ENCODE data around the gene NKX2-3.

The NKX2-3 gene

DNA sequence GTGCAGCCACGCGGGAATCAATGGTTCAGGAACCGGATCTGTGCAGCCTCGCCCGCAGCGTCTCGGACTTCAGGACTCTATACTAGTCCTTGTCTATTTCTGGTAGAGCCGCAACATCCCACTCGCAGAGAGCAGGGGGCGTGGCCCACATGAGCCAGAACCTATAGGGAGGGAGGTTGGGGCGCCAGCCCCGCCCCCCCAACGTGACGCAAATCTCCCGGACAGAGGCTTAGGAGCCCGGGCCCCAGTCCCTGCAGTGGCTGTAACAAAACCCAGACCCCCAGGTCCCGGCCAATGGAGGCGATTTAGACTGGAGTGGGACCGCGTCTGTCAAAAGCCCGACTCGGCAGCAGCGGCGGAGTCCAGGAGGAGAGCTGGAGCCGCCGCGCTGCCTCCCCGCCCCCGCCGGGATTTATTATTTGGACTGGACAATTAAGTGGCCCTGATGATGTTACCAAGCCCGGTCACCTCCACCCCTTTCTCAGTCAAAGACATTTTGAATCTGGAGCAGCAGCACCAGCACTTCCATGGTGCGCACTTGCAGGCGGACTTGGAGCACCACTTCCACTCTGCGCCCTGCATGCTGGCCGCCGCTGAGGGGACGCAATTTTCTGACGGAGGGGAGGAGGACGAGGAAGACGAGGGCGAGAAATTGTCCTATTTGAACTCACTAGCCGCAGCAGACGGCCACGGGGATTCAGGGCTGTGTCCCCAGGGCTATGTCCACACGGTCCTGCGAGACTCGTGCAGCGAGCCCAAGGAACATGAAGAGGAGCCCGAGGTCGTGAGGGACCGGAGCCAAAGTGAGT, at the start of gene NKX2-3:
Gene NKX2-3 (plus strand): TSS at position 256 of the 809 bp plus-strand sequence. CDS start 190 bp downstream, at position 446.
- H3K27ac ChIP-seq: no peak within 1 kb of the TSS
- H3K4me3 ChIP-seq: peak within 1 kb of the TSS in 2 of 7 experiments; percentile 12 to 37

DNA sequence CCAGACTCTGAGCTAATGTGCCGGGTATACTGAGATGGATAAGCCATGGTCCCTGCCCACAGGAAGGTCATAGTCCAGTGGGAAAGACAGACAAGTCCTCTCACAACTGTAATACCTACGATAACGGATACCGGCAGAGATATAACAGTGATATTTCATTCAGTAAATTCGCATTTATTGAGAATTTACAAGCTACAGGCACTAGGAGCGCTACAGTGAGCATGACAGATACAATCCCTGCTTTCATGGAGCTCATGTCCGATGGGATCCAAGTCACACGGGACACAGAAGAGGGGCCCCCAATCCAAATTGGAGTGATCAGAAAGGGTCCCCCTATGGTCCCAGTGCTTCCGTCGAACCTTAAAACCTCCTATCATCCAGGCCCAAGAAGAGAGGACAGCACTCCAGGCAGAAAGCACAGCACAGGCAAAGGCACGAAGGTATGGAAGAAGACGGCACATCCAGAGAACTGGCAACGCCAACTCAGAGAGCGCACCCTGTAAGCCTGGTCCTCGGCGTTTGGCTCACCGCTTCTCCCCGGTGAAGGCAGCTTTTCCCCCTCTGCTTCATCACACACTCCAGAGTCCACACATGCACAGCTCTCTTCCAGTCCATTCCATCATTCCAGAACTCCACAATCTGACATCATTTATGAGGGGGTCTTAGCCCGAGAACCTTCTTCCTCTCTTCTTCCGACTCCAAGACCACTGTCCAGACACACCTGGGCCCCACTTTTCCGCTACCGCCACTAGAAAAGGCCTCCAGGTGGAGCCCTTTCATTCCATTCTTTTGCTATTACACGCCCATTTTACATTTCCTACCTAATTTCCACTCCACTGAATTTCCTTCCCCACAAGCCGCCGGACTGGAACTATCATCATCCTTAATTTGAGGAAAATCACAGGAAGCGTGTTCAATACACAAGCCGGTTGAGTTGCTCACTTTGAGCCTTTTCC, 47.8 kb upstream of the NKX2-3 start:
- H3K4me3 ChIP-seq: no peak overlapping the region
- no peak overlapping the region for H3K27ac ChIP-seq

DNA sequence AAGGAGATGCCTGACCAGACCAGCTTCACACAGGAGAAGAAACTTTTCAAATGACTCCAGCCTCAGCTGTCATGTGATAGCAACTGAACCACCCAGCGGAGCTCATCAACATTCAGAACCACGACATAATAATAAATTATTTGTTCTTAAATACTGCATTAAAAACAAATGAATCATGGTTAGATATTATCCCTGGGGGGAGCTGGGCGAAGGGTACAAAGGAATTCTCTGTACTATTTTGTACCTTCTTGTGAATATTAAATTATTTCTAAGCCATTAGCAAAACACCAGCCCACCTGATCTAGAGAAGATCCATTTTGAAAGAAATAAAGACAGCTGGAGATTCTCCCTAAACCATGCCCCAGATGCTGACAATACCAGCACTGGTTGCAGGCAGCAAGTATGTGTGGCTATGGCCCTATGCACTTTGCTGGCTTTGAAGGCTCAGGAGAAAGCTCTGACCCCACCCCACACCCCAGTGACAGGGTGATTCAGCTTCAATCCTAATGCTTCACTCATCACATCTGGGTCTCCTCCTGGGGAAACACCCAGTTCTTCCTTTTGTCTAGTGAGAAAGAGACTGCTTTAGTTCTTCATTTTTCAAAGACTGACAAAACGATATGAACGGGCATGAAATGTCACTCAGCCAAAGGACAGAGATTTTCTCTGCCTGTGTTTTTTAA, 45.5 kb upstream of the NKX2-3 start:
- no peak overlapping the region for H3K4me3 ChIP-seq
- no peak overlapping the region for H3K27ac ChIP-seq

GRCh38 chr10:99489271-99489670, 43.5 kb upstream of the NKX2-3 start:
- no peak overlapping the region for H3K27ac ChIP-seq
- no peak overlapping the region for H3K4me3 ChIP-seq

DNA sequence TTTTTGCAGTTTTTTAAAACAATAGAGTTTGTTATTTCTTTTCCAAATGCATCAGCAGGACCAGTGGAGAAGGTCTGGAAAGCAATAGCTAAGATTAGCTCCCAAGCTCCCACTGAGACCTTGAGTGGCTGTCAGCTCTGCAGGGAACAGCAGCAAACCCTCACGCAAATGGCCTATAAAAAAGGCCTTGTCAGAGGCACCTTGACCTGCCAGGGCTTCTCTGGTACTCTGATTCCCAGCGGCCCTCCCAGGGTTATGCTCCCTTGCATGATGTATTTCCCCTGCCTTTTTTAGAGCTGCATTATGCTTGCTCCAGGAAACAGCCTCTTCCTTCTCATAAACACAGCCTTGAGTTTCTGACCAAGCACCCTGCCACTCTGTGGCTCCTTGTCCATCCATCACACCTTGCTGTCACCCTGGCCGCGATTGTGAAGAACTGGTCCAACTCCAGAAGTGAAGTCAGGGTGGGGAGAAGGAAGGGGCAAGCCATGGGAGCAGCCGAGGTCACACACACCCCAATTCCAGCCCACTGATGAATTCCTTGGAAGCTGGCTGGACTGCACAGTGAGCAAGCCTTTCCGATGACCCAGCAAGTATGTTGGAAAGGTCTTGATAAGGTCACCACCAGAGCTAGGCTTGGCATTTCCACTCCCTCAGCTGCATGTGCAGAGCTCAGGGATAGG, 35.3 kb upstream of the NKX2-3 start:
- Histone ChIP-seq H3K27ac (no peak overlapping the region), H3K4me3 (no peak overlapping the region)

DNA sequence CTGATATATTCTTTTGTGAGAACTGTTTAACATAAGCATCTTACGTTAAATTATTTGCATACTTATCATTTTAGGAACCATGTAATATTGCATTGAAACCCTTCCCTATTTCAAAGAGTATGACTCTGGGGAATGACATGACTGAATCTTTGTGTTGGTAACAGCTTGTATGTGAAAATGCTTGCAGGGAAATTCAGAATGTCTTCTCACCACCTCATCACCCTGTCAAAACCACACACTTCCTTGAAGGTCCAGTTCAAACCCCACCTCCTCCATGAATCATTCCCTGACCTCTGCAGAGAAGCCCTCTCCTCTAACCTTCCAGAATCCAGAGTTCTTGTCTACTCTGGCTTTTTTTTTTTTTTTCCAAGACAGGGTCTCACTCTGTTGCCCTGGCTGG, 26.3 kb upstream of the NKX2-3 start:
- Histone ChIP-seq H3K27ac (no peak overlapping the region), H3K4me3 (no peak overlapping the region)

GRCh38 chr10:99507265-99507664, 25.5 kb upstream of the NKX2-3 start:
- Histone ChIP-seq H3K27ac (no peak overlapping the region), H3K4me3 (no peak overlapping the region)

DNA sequence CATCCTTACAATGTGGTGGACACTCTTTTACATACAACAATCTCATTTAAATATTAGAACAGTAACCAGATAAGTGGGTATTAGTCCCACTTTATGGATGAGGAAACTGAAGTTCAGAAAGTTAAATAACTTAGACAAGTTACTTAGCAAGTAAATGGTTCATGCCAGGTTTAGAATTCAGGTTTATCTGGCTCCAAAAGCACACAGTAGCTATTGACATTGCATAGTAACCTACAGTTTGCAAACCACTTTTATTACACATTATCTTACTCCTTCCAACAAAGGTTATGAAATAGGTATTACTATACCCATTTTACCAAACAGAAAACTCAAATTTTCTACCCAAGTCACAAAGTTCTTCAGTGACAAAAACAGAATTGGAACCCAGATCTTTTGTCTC, 19.7 kb upstream of the NKX2-3 start:
- Histone ChIP-seq H3K4me3 (no peak overlapping the region), H3K27ac (no peak overlapping the region)

- H3K4me3 ChIP-seq: no peak overlapping the region
- H3K27ac ChIP-seq: no peak overlapping the region
These were observed 13.1 kb upstream of the NKX2-3 start for GRCh38 chr10:99519690-99520039.

DNA sequence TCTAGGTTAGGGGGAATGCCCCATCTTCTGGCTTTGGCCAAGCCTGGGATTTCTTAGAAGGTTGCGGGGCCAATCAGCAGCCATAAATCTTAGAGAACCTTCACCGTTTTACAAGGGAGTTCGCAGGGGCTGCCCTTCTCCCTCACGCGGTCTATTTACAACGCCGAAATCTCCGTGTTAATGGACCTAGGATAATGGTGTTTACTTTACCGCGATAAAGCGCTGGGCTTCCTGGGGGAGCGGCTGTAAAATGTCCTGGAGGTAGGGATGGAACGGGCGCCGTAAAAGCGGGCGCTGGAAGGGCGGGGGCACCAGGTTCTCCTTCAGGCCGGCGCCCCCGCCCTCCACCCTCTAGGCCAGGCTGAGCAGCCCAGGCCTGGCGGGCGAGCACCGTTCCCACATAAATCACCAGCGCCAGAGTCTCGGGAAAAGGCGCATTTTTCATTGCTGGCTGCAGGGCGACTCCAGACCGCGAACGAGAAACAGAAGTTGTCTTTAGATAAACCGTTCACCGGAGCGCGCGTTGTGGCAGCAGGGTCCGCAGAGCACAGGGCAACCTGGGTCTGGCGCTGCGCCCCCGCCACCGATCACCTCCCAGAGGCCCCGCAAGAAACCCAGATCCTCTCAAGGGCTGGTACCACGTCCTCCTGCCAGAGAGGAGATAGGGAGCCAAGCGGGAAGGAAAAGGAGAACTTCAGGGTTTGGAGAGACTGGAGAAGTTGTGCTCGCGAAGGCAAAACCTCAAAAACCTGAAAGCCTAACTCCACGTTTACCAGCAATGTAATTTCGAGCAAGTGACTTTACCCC, 12.5 kb upstream of the NKX2-3 start:
- peak overlapping the region in 1 of 7 experiments; percentile 11 for H3K4me3 ChIP-seq
- H3K27ac ChIP-seq: no peak overlapping the region

- Histone ChIP-seq H3K27ac (no peak overlapping the region), H3K4me3 (no peak overlapping the region)
These were observed 11.6 kb upstream of the NKX2-3 start for GRCh38 chr10:99520847-99521764.

DNA sequence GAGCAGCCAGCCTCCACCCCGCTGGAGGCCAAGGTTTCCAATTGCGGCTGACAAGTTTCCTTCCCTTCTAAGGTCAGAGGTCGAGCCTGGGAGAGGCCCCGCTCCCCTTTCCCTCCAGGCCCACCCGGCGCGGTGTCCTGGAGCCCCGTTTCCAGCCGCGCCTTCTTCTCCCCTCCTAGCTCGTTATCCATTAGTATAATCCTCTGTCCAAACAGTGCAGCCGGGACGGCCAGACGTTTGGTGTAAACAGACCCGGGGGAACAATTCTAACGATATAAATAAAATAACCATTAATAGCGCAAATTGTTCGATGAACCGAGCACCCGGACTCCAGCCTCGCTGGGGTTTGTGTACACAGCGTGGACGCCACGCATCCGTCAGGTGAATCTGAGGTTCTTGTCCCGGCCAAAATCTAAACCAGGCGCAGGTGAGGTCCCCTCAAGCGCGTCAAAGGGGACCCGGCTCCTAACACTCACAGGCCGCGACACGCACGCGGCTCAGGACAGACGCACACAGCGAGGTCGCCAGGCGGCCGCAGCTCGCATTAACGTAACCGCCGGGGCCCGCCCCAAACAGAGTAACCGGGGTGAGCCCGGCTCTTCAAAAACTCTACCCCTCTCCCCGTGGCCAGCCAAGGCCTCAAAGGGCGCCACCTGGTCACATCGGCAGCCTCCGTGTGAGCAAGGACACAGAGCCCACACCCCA, 10.8 kb upstream of the NKX2-3 start:
- no peak overlapping the region for H3K4me3 ChIP-seq
- no peak overlapping the region for H3K27ac ChIP-seq

GRCh38 chr10:99522470-99523250, 10.1 kb upstream of the NKX2-3 start:
- Histone ChIP-seq H3K4me3 (no peak overlapping the region), H3K27ac (no peak overlapping the region)

DNA sequence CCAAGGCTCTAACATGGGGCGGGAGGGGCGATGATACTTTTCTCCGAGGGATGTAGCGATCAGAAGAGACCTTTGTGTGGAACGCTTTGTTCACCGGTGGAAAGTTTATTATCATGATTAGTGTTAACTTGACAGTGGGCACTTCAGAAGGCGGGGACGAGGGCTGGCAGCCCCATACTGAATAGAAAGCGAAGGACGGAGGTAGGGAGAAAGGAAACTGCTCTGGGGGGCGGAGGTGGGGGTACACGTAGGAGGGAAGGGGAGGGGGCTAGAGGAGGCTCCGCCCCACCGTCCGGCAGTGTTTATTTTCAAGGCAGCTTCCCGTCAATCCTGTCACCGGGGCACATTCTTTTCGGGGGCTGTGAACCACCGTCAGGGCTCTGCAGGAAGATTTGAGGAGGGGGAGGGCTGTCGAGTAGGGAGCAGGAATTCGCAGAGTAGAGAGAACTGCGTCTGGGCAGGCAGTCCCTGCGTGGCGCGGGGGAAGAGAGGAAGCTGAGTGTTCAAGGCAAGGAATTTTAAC, 9.4 kb upstream of the NKX2-3 start:
- Histone ChIP-seq H3K4me3 (no peak overlapping the region), H3K27ac (no peak overlapping the region)

DNA sequence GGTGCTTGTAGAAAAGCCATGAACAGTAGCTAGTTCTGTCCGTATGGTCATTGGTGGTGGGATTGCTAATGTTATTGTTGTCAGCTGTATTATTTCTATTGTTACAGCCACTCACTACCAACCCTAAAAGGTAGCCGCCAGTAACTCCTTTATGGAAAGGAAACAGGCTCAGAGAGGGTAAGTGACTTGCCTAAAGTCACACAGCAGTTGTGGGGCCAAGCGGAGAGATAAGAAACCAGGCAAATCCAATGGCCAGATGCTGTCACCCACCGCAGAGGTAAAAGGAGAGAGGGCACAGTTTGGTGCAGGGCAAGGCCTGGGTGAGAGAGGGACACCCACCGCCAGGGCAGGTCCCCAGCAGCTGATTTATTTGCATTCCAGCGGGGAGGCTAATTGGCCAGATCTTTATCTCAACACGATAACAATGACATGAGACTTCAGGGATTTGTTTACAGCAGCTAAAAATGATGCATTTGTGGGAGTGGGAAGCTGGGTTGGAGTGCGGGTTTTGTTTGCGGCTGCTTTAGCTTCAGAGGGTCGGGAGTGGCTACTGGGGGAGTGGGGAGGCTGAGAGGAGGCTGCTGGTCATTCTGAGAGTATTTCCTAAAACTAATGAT, 8.6 kb upstream of the NKX2-3 start:
- no peak overlapping the region for H3K27ac ChIP-seq
- H3K4me3 ChIP-seq: no peak overlapping the region

Data from skin epidermis (tissue), 12 donors.